ENCODE results near the gene PANK4. TPM values are rescaled to one million over a fixed set of nuclear protein-coding genes. Genes with fewer than 3 reads are reported as not detected.

Gene PANK4
- total RNA-seq, 1 donor from 2014 or later = 39.9 TPM

- no peak for DNase-seq (ENCODE audit: low spot score)
Observed at GRCh38 chr1:2512862-2513421, 13.5 kb downstream of the PANK4 start.

- DNase-seq (ENCODE audit: low spot score) = no peak
Observed at GRCh38 chr1:2510366-2511155, 15.8 kb downstream of the PANK4 start.

GRCh38 chr1:2509589-2509988 is 16.8 kb downstream of the PANK4 start:
- no peak for DNase-seq (ENCODE audit: low spot score)

- no peak for DNase-seq (ENCODE audit: low spot score)
Observed at GRCh38 chr1:2508751-2509150, 17.6 kb downstream of the PANK4 start.

GRCh38 chr1:2508180-2508579 is 18.2 kb downstream of the PANK4 start:
- no peak for DNase-seq (ENCODE audit: low spot score)

- DNase-seq (ENCODE audit: low spot score) = no peak
Observed at GRCh38 chr1:2507744-2508155, 18.6 kb downstream of the PANK4 start.

- DNase-seq (ENCODE audit: low spot score) = no peak
Observed at GRCh38 chr1:2506901-2507565, 19.4 kb downstream of the PANK4 start.

GRCh38 chr1:2506007-2506860 is 20.2 kb downstream of the PANK4 start:
- DNase-seq (ENCODE audit: low spot score) = no peak

- DNase-seq (ENCODE audit: low spot score) = no peak
Observed at GRCh38 chr1:2505461-2505994, 20.9 kb downstream of the PANK4 start.

- no peak for DNase-seq (ENCODE audit: low spot score)
Observed at GRCh38 chr1:2504949-2505272, 21.5 kb downstream of the PANK4 start.

GRCh38 chr1:2504225-2504948 is 22.0 kb downstream of the PANK4 start:
- DNase-seq (ENCODE audit: low spot score) = no peak

GRCh38 chr1:2503554-2504224 is 22.7 kb downstream of the PANK4 start:
- no peak for DNase-seq (ENCODE audit: low spot score)

- DNase-seq (ENCODE audit: low spot score) = no peak
Observed at GRCh38 chr1:2502661-2503553, 23.5 kb downstream of the PANK4 start.

GRCh38 chr1:2502210-2502609 is 24.2 kb downstream of the PANK4 start:
- no peak for DNase-seq (ENCODE audit: low spot score)

- DNase-seq (ENCODE audit: low spot score) = no peak
Observed at GRCh38 chr1:2501820-2502119, 24.6 kb downstream of the PANK4 start.

GRCh38 chr1:2501041-2501819 is 25.2 kb downstream of the PANK4 start:
- no peak for DNase-seq (ENCODE audit: low spot score)

- DNase-seq (ENCODE audit: low spot score) = no peak
Observed at GRCh38 chr1:2499986-2500596, 26.3 kb downstream of the PANK4 start.

GRCh38 chr1:2499260-2499659 is 27.1 kb downstream of the PANK4 start:
- no peak for DNase-seq (ENCODE audit: low spot score)

GRCh38 chr1:2498648-2499047 is 27.7 kb downstream of the PANK4 start:
- DNase-seq (ENCODE audit: low spot score) = no peak

Measured in mucosa of gallbladder (tissue), 1 donor.